CD8-positive, alpha-beta memory T cell (primary cell): Measurements from ENCODE around the gene ZFAND6. TPM values are rescaled to one million over a fixed set of nuclear protein-coding genes. Genes with fewer than 3 reads are reported as not detected.
A peak's percentile ranks its signal among the peaks of the same experiment; 100 is the strongest.

Experiments
- CTCF ChIA-PET: fragments of 350-600 bp; sonication (Branson Sonifier 250); formaldehyde crosslinking; loops from one replicate; lab custom pipeline; 2021; ENCODE audit warnings: antibody characterized with exemption; lab: Charles Lee
- POLR2A ChIA-PET: fragments of 350-600 bp; sonication (Branson Sonifier 250); formaldehyde crosslinking; loops from one replicate; lab custom pipeline; 2021; ENCODE audit warnings: antibody characterized with exemption; lab: Charles Lee
- DNase-seq, 5 donors: peaks; one replicate each; pipeline versions ENCODE4 v3.0.0 to v3.0.0-alpha.2; 2020 to 2022; ENCODE audit warnings: mixed read lengths in 1 of 5
- H3K27ac ChIP-seq: one replicate; pipeline ENCODE4 v1.7.0; 2013; ENCODE audit warnings: low read depth, mild to moderate bottlenecking, low read length, moderate library complexity
- H3K27me3 ChIP-seq: 2 replicates; pipeline ENCODE4 v1.7.0; 2013; ENCODE audit warnings: low read length, mild to moderate bottlenecking; ENCODE audit not compliant: insufficient read depth, poor library complexity, severe bottlenecking
- H3K36me3 ChIP-seq: 2 replicates; pipeline ENCODE4 v1.7.0; 2013; ENCODE audit warnings: mild to moderate bottlenecking, low read length, moderate library complexity; ENCODE audit not compliant: insufficient read depth
- H3K4me1 ChIP-seq: 2 replicates; pipeline ENCODE4 v1.7.0; 2013; ENCODE audit warnings: mild to moderate bottlenecking, low read length, moderate library complexity; ENCODE audit not compliant: insufficient read depth
- H3K4me3 ChIP-seq: 2 replicates; pipeline ENCODE4 v1.7.0; 2013; ENCODE audit warnings: mild to moderate bottlenecking, low read length
- H3K9me3 ChIP-seq: 2 replicates; pipeline ENCODE4 v1.7.0; 2013; ENCODE audit warnings: mild to moderate bottlenecking, low read length
- H3K27ac Mint-ChIP-seq, 8 donors: one replicate each; pipeline ENCODE4 v1.8.0; 2020 to 2021; ENCODE audit warnings: mixed read lengths in 8 of 8, mild to moderate bottlenecking in 6 of 8, inconsistent platforms in 3 of 8, moderate library complexity in 3 of 8
- H3K27me3 Mint-ChIP-seq, 2 donors: one replicate each; pipeline ENCODE4 v1.8.0; 2020 to 2021; ENCODE audit warnings: mixed read lengths in 2 of 2, mild to moderate bottlenecking in 1 of 2, moderate library complexity in 1 of 2
- H3K36me3 Mint-ChIP-seq, 3 donors: one replicate each; pipeline ENCODE4 v1.8.0; 2020 to 2021; ENCODE audit warnings: mixed read lengths in 3 of 3, inconsistent platforms in 1 of 3, mild to moderate bottlenecking in 1 of 3
- H3K4me1 Mint-ChIP-seq, 3 donors: one replicate each; pipeline ENCODE4 v1.8.0; 2020 to 2021; ENCODE audit warnings: mixed read lengths in 3 of 3, inconsistent platforms in 1 of 3, mild to moderate bottlenecking in 1 of 3
- H3K4me3 Mint-ChIP-seq, 7 donors: one replicate each; pipeline ENCODE4 v1.8.0; 2020 to 2021; ENCODE audit warnings: mixed read lengths in 7 of 7, mild to moderate bottlenecking in 6 of 7, moderate library complexity in 4 of 7, inconsistent platforms in 2 of 7
- H3K9me3 Mint-ChIP-seq, 5 donors: one replicate each; pipeline ENCODE4 v1.8.0; 2020 to 2022; ENCODE audit warnings: mixed read lengths in 5 of 5, mild to moderate bottlenecking in 3 of 5, moderate library complexity in 2 of 5, inconsistent platforms in 1 of 5
- polyA plus RNA-seq: library from polyadenylated mRNA; unstranded; fragments of 300-500 nt; fragmentation: Illumina TruSeq; gene quantifications from one replicate; pipeline ENCODE4 v1.2.3, GENCODE V29; 2021
- total RNA-seq, 2 experiments: library from RNA; stranded (reverse); gene quantifications; one replicate each; pipeline ENCODE4 v1.2.3, GENCODE V29; 2021

Gene ZFAND6
- total and polyA plus RNA-seq, 3 experiments from 2014 or later, result 27.5 to 111 (median 28.6) TPM

- no peaks in the 10 kb centered on the region for H3K27me3 Mint-ChIP-seq
- peaks cover 0 to 6% (median 0%) of the 10 kb centered on the region in 3 donors for H3K36me3 Mint-ChIP-seq
- ChIA-PET CTCF (no interaction called here), POLR2A (no interaction called here)
- Histone ChIP-seq H3K27ac (no peak overlapping the region), H3K9me3 (no peaks in the 10 kb centered on the region), H3K27me3 (no peaks in the 10 kb centered on the region), H3K36me3 (no peaks in the 10 kb centered on the region), H3K4me3 (no peak overlapping the region), H3K4me1 (peaks cover 5% of the 10 kb centered on the region)
- peak overlapping the region in 1 of 7 donors; percentile 26 for H3K4me3 Mint-ChIP-seq
- no peaks in the 10 kb centered on the region for H3K9me3 Mint-ChIP-seq
- DNase-seq, result no peak
- peaks cover 6 to 18% (median 7%) of the 10 kb centered on the region in 3 donors for H3K4me1 Mint-ChIP-seq
- no peak overlapping the region for H3K27ac Mint-ChIP-seq
Measured at GRCh38 chr15:80055933-80056332, 3.5 kb upstream of the ZFAND6 start.

- Histone ChIP-seq H3K27ac (no peak overlapping the region), H3K4me3 (no peak overlapping the region), H3K9me3 (no peaks in the 10 kb centered on the region), H3K36me3 (no peaks in the 10 kb centered on the region), H3K27me3 (no peaks in the 10 kb centered on the region), H3K4me1 (peaks cover 20% of the 10 kb centered on the region)
- Mint-ChIP-seq H3K9me3 (no peaks in the 10 kb centered on the region), H3K4me3 (peak overlapping the region; percentile 37 to 97 (median 68)), H3K27me3 (no peaks in the 10 kb centered on the region), H3K27ac (peak overlapping the region in 1 of 8 donors; percentile 78), H3K36me3 (peaks cover 0 to 6% (median 0%) of the 10 kb centered on the region in 3 donors), H3K4me1 (peaks cover 25 to 39% (median 28%) of the 10 kb centered on the region in 3 donors)
- ChIA-PET CTCF (no interaction called here), POLR2A (no interaction called here)
- no peak for DNase-seq
Measured at GRCh38 chr15:80058044-80058443, 1.4 kb upstream of the ZFAND6 start.

DNA sequence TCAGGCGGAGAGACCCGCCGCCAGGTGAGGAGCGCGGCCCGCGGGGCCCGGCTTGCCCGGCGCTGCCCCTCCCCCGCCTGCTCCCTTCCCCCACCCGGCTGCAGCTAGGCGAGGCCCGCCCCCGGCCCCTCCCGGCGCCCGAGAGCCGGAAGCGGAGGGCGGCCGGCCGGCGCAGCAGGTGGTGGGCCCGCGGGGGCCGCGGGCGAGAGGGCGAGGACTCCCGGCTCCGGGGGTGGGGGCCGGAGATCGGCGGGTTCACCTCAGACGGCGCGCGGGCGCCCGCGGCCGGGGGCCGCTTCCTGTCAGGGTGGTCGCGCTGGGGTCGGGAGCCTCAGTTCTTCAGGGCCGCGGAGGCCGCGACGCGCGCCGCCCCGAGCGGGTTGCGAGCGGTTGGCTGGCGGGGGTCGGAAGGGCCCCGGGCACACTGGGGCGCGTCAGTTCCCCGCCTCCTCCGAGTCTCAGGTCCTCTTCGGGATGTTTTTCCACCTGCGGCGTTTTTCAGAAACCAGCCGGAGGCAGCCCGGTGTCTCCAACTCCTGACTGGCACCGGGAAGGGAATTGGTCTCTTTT is 395 bp downstream of the ZFAND6 start:
- H3K9me3 ChIP-seq, result no peaks in the 10 kb centered on the region
- Mint-ChIP-seq H3K36me3 (peaks cover 0 to 6% (median 0%) of the 10 kb centered on the region in 3 donors), H3K4me1 (peaks cover 34 to 52% (median 41%) of the 10 kb centered on the region in 3 donors), H3K27me3 (no peaks in the 10 kb centered on the region), H3K4me3 (peak overlapping the region; percentile 92 to 97 (median 93)), H3K9me3 (no peaks in the 10 kb centered on the region), H3K27ac (peak overlapping the region; percentile 90 to 96 (median 94))
- ChIA-PET POLR2A (interaction anchor here (0.5 to 2.7 kb wide), 11 partner anchors 11 to 164 kb away, joined by 3 to 17 read pairs (median 3); partner anchors contain the start of gene BCL2A1), CTCF (interaction anchor here (0.8 to 2.6 kb wide), 3 partner anchors 12 to 92 kb away, joined by 3 to 7 read pairs (median 3); no protein-coding TSS in a partner anchor)
- H3K4me3 ChIP-seq, result peak overlapping the region; percentile 98
- no peaks in the 10 kb centered on the region for H3K36me3 ChIP-seq
- peak overlapping the region; percentile 83 for H3K27ac ChIP-seq
- DNase-seq, result no peak
- H3K27me3 ChIP-seq, result no peaks in the 10 kb centered on the region
- peaks cover 20% of the 10 kb centered on the region for H3K4me1 ChIP-seq

DNA sequence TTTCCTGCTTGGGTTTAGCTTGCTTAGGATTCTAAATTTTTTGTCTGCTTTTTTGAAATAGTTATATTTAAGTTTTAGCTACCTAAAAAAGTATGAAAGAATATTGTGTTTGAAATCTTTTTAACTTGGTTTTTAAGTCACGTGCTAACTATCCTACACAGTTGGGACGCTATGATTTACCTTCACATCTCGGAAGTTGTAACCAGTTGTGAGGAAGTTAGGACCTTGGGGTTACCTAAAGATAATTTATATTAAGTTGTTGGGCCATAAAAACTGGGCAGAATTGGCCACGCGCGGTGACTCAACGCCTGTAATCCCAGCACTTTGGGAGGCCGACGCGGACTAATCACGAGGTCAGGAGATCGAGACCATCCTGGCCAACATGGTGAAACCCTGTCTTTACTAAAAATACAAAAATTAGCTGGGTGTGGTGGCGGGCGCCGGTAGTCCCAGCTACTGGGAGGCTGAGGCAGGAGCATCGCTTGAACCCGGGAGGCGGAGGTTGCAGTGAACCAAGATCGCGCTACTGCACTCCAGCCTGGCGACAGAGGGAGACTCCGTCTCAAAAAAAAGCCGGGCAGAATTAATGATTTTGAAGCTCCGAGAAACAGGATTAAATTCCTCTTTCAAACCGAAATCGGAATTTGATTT is 1.0 kb downstream of the ZFAND6 start:
- peak overlapping the region; percentile 84 to 97 (median 92) for H3K4me3 Mint-ChIP-seq
- H3K36me3 Mint-ChIP-seq, result peaks cover 0 to 6% (median 0%) of the 10 kb centered on the region in 3 donors
- peaks cover 39 to 58% (median 46%) of the 10 kb centered on the region in 3 donors for H3K4me1 Mint-ChIP-seq
- Histone ChIP-seq H3K36me3 (no peaks in the 10 kb centered on the region), H3K4me1 (peaks cover 20% of the 10 kb centered on the region), H3K4me3 (peak overlapping the region; percentile 40), H3K27me3 (no peaks in the 10 kb centered on the region), H3K9me3 (no peaks in the 10 kb centered on the region), H3K27ac (peak overlapping the region; percentile 83)
- H3K9me3 Mint-ChIP-seq, result no peaks in the 10 kb centered on the region
- H3K27me3 Mint-ChIP-seq, result no peaks in the 10 kb centered on the region
- ChIA-PET POLR2A (interaction anchor here (0.5 to 2.7 kb wide), 10 partner anchors 11 to 165 kb away, joined by 3 to 17 read pairs (median 4); partner anchors contain the start of gene BCL2A1), CTCF (interaction anchor here (0.8 to 2.6 kb wide), 3 partner anchors 11 to 92 kb away, joined by 3 to 7 read pairs (median 3); no protein-coding TSS in a partner anchor)
- H3K27ac Mint-ChIP-seq, result peak overlapping the region; percentile 87 to 96 (median 94)
- DNase-seq, result peak in 1 of 5 donors; percentile 29

- H3K27me3 ChIP-seq, result no peaks in the 10 kb centered on the region
- Mint-ChIP-seq H3K9me3 (no peaks in the 10 kb centered on the region), H3K36me3 (peaks cover 0 to 6% (median 0%) of the 10 kb centered on the region in 3 donors), H3K27me3 (no peaks in the 10 kb centered on the region), H3K27ac (peak overlapping the region in 6 of 8 donors; percentile 1 to 95 (median 79)), H3K4me3 (peak overlapping the region; percentile 84 to 97 (median 92)), H3K4me1 (peaks cover 39 to 59% (median 50%) of the 10 kb centered on the region in 3 donors)
- peak overlapping the region; percentile 83 for H3K27ac ChIP-seq
- DNase-seq, result no peak
- H3K4me3 ChIP-seq, result peak overlapping the region; percentile 40
- peaks cover 20% of the 10 kb centered on the region for H3K4me1 ChIP-seq
- POLR2A ChIA-PET, result no interaction called here
- CTCF ChIA-PET, result interaction anchor here (2.6 kb wide), 1 partner anchor 90 kb away, joined by 7 read pairs; no protein-coding TSS in a partner anchor
- no peaks in the 10 kb centered on the region for H3K9me3 ChIP-seq
- no peaks in the 10 kb centered on the region for H3K36me3 ChIP-seq
Measured at GRCh38 chr15:80061582-80061981, 2.1 kb downstream of the ZFAND6 start.

DNA sequence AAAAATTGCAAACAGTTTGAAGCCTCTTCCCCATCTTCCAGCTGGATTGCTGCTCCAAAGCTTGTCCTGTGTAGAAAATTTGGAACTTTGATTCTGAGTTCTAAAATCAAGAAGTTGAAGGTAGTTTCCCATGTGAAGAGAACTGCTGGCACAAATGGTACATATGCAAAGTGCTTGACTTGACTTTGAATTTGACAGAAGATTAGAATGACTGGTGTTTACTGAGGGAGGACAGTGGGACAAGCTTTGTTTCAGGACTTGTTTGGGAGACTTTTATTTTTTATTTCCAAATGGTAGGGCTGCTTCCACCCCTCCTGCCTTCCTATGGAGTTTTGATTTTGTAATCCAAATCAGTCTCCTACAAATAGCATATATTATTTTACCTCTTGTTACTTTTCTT is 7.4 kb downstream of the ZFAND6 start:
- H3K9me3 ChIP-seq, result no peaks in the 10 kb centered on the region
- no peaks in the 10 kb centered on the region for H3K9me3 Mint-ChIP-seq
- CTCF ChIA-PET, result interaction anchor here (1.0 kb wide), 1 partner anchor 686 kb away, joined by 3 read pairs; no protein-coding TSS in a partner anchor
- DNase-seq, result no peak
- POLR2A ChIA-PET, result no interaction called here
- no peak overlapping the region for H3K27ac Mint-ChIP-seq
- H3K36me3 Mint-ChIP-seq, result peaks cover 0 to 3% (median 1%) of the 10 kb centered on the region in 3 donors
- no peaks in the 10 kb centered on the region for H3K27me3 ChIP-seq
- H3K4me3 ChIP-seq, result no peak overlapping the region
- no peaks in the 10 kb centered on the region for H3K36me3 ChIP-seq
- H3K27ac ChIP-seq, result no peak overlapping the region
- H3K4me1 Mint-ChIP-seq, result peaks cover 52 to 79% (median 75%) of the 10 kb centered on the region in 3 donors
- no peaks in the 10 kb centered on the region for H3K27me3 Mint-ChIP-seq
- peaks cover 9% of the 10 kb centered on the region for H3K4me1 ChIP-seq
- peak overlapping the region in 1 of 7 donors; percentile 0 for H3K4me3 Mint-ChIP-seq

DNA sequence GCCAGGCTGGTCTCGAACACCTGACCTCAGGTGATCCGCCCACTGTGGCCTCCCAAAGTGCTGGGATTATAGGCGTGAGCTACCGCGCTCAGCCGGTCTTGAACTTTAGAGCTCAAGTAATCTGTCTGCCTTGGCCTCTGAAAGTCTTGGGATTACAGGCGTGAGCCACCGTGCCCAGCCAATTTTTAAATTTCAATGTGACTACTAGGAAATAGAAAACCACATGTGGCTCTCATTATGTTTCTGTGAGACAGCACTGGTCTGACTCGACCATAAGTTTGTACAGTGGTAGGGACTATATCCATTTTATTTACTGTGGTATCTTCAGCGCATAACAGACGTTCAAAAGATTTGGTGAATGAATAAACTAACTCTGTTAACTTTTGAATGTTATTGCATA is 9.1 kb downstream of the ZFAND6 start:
- Histone ChIP-seq H3K4me3 (no peak overlapping the region), H3K36me3 (no peaks in the 10 kb centered on the region), H3K27ac (no peak overlapping the region), H3K9me3 (no peaks in the 10 kb centered on the region), H3K27me3 (no peaks in the 10 kb centered on the region), H3K4me1 (peaks cover 18% of the 10 kb centered on the region)
- Mint-ChIP-seq H3K36me3 (peaks cover 0 to 3% (median 1%) of the 10 kb centered on the region in 3 donors), H3K4me3 (no peak overlapping the region), H3K4me1 (peaks cover 56 to 82% (median 79%) of the 10 kb centered on the region in 3 donors), H3K27me3 (no peaks in the 10 kb centered on the region), H3K9me3 (no peaks in the 10 kb centered on the region), H3K27ac (peak overlapping the region in 2 of 8 donors; percentile 10 to 63)
- ChIA-PET CTCF (no interaction called here), POLR2A (interaction anchor here (0.7 kb wide), 1 partner anchor 1501 kb away, joined by 4 read pairs; no protein-coding TSS in a partner anchor)
- no peak for DNase-seq
